ENCODE results near the gene DMRTA2. TPM values are rescaled to one million over a fixed set of nuclear protein-coding genes. Genes with fewer than 3 reads are reported as not detected.

Gene DMRTA2
- total RNA-seq, 1 experiment from 2014 or later, result 1.8 TPM

- DNase-seq (ENCODE audit: low spot score), result peak; percentile 29
Observed at GRCh38 chr1:50424045-50424883, 1.0 kb upstream of the DMRTA2 start.

GRCh38 chr1:50423670-50424000, 392 bp upstream of the DMRTA2 start:
- peak; percentile 49 for DNase-seq (ENCODE audit: low spot score)

GRCh38 chr1:50422675-50422945, 633 bp downstream of the DMRTA2 start:
- no peak for DNase-seq (ENCODE audit: low spot score)

GRCh38 chr1:50421768-50422674, 1.2 kb downstream of the DMRTA2 start:
- DNase-seq (ENCODE audit: low spot score), result no peak

GRCh38 chr1:50421366-50421748, 1.9 kb downstream of the DMRTA2 start:
- no peak for DNase-seq (ENCODE audit: low spot score)

GRCh38 chr1:50420689-50421365, 2.4 kb downstream of the DMRTA2 start:
- no peak for DNase-seq (ENCODE audit: low spot score)

- DNase-seq (ENCODE audit: low spot score), result no peak
Observed at GRCh38 chr1:50419907-50420677, 3.2 kb downstream of the DMRTA2 start.

GRCh38 chr1:50419192-50419906, 3.9 kb downstream of the DMRTA2 start:
- no peak for DNase-seq (ENCODE audit: low spot score)

- DNase-seq (ENCODE audit: low spot score), result no peak
Observed at GRCh38 chr1:50418600-50419109, 4.6 kb downstream of the DMRTA2 start.

- DNase-seq (ENCODE audit: low spot score), result no peak
Observed at GRCh38 chr1:50417946-50418599, 5.2 kb downstream of the DMRTA2 start.

- no peak for DNase-seq (ENCODE audit: low spot score)
Observed at GRCh38 chr1:50417507-50417906, 5.7 kb downstream of the DMRTA2 start.

GRCh38 chr1:50416553-50417453, 6.4 kb downstream of the DMRTA2 start:
- DNase-seq (ENCODE audit: low spot score), result no peak

- DNase-seq (ENCODE audit: low spot score), result no peak
Observed at GRCh38 chr1:50416150-50416527, 7.1 kb downstream of the DMRTA2 start.

GRCh38 chr1:50415235-50416149, 7.8 kb downstream of the DMRTA2 start:
- no peak for DNase-seq (ENCODE audit: low spot score)

- no peak for DNase-seq (ENCODE audit: low spot score)
Observed at GRCh38 chr1:50414853-50415234, 8.4 kb downstream of the DMRTA2 start.

- no peak for DNase-seq (ENCODE audit: low spot score)
Observed at GRCh38 chr1:50412813-50413476, 10.3 kb downstream of the DMRTA2 start.

GRCh38 chr1:50405814-50406213, 17.4 kb downstream of the DMRTA2 start:
- no peak for DNase-seq (ENCODE audit: low spot score)
